ENCODE measurements around the gene ARHGAP4.

ARHGAP4 gene

GRCh38 chrX:153868576-153869472 is 57.2 kb downstream of the ARHGAP4 start:
- DNase-seq (ENCODE audit: low read depth, low spot score), result no peak

- no peak for DNase-seq (ENCODE audit: low read depth, low spot score)
Measured at GRCh38 chrX:153867671-153868070, 58.4 kb downstream of the ARHGAP4 start.

- no peak for DNase-seq (ENCODE audit: low read depth, low spot score)
Measured at GRCh38 chrX:153867139-153867538, 58.9 kb downstream of the ARHGAP4 start.

- no peak for DNase-seq (ENCODE audit: low read depth, low spot score)
Measured at GRCh38 chrX:153866302-153867019, 59.6 kb downstream of the ARHGAP4 start.

- DNase-seq (ENCODE audit: low read depth, low spot score), result no peak
Measured at GRCh38 chrX:153865685-153866084, 60.4 kb downstream of the ARHGAP4 start.

GRCh38 chrX:153865321-153865580 is 60.8 kb downstream of the ARHGAP4 start:
- DNase-seq (ENCODE audit: low read depth, low spot score), result no peak

GRCh38 chrX:153864561-153865320 is 61.3 kb downstream of the ARHGAP4 start:
- DNase-seq (ENCODE audit: low read depth, low spot score), result no peak

GRCh38 chrX:153864101-153864500 is 62.0 kb downstream of the ARHGAP4 start:
- DNase-seq (ENCODE audit: low read depth, low spot score), result no peak

GRCh38 chrX:153863251-153863991 is 62.6 kb downstream of the ARHGAP4 start:
- DNase-seq (ENCODE audit: low read depth, low spot score), result no peak

- DNase-seq (ENCODE audit: low read depth, low spot score), result peak; percentile 45
Measured at GRCh38 chrX:153862369-153863250, 63.5 kb downstream of the ARHGAP4 start.

GRCh38 chrX:153861733-153862310 is 64.2 kb downstream of the ARHGAP4 start:
- no peak for DNase-seq (ENCODE audit: low read depth, low spot score)

- no peak for DNase-seq (ENCODE audit: low read depth, low spot score)
Measured at GRCh38 chrX:153861151-153861550, 64.9 kb downstream of the ARHGAP4 start.

Measured in ELF-1 (cell line).